GM19025 (cell line): ENCODE measurements around the gene MRPL17.

ENCODE experiments used
- ATAC-seq: cut with Tn5 transposase; IDR thresholded peaks from one replicate; pipeline ENCODE4 v1.9.1; 2021; ENCODE audit warnings: mild to moderate bottlenecking, low read depth, moderate library complexity; ENCODE audit not compliant: unreplicated experiment

MRPL17 gene

GRCh38 chr11:6635082-6635932, 47.8 kb downstream of the MRPL17 start:
- ATAC-seq, result no peak

GRCh38 chr11:6634534-6634933, 48.6 kb downstream of the MRPL17 start:
- no peak for ATAC-seq

- ATAC-seq, result no peak
Observed at GRCh38 chr11:6633422-6634408, 49.4 kb downstream of the MRPL17 start.

- no peak for ATAC-seq
Observed at GRCh38 chr11:6632116-6633073, 50.7 kb downstream of the MRPL17 start.

- no peak for ATAC-seq
Observed at GRCh38 chr11:6631361-6631890, 51.7 kb downstream of the MRPL17 start.

- ATAC-seq, result no peak
Observed at GRCh38 chr11:6630632-6631291, 52.4 kb downstream of the MRPL17 start.
